Activated naive CD8-positive, alpha-beta T cell treated with anti-CD3 and anti-CD28 coated beads, Interleukin-2, amount 50 U/mL, for 24 hours (primary cell): ENCODE measurements around the gene TAT.

Experiments
- ATAC-seq: fragments of 150-1000 bp; cut with Tn5 transposase; one replicate; pipeline ENCODE4 v1.10.0; 2021
- DNase-seq: peaks from one replicate; pipeline ENCODE4 v3.0.0; 2021
- H3K27ac Mint-ChIP-seq: one replicate; pipeline ENCODE4 v1.8.0; 2021; ENCODE audit warnings: mild to moderate bottlenecking, mixed read lengths
- H3K27me3 Mint-ChIP-seq: one replicate; pipeline ENCODE4 v1.8.0; 2021; ENCODE audit warnings: mixed read lengths
- H3K36me3 Mint-ChIP-seq: one replicate; pipeline ENCODE4 v1.8.0; 2021; ENCODE audit warnings: low read depth, mixed read lengths
- H3K4me1 Mint-ChIP-seq: one replicate; pipeline ENCODE4 v1.8.0; 2021; ENCODE audit warnings: mixed read lengths
- H3K4me3 Mint-ChIP-seq: one replicate; pipeline ENCODE4 v1.8.0; 2021; ENCODE audit warnings: mild to moderate bottlenecking, moderate library complexity, mixed read lengths
- H3K9me3 Mint-ChIP-seq: one replicate; pipeline ENCODE4 v1.8.0; 2021; ENCODE audit warnings: mixed read lengths

Gene TAT

GRCh38 chr16:71536752-71537499 is 40.0 kb downstream of the TAT start:
- H3K9me3 Mint-ChIP-seq = no peaks in the 10 kb centered on the region
- ATAC-seq (no peak), DNase-seq (no peak)
- H3K36me3 Mint-ChIP-seq = no peaks in the 10 kb centered on the region
- no peak overlapping the region for H3K4me3 Mint-ChIP-seq
- no peaks in the 10 kb centered on the region for H3K4me1 Mint-ChIP-seq
- H3K27me3 Mint-ChIP-seq = no peaks in the 10 kb centered on the region
- H3K27ac Mint-ChIP-seq = no peak overlapping the region

- Mint-ChIP-seq H3K36me3 (no peaks in the 10 kb centered on the region), H3K4me3 (no peak overlapping the region), H3K4me1 (no peaks in the 10 kb centered on the region), H3K27ac (no peak overlapping the region), H3K27me3 (peaks cover 2% of the 10 kb centered on the region), H3K9me3 (no peaks in the 10 kb centered on the region)
- DNase-seq (no peak), ATAC-seq (no peak)
These were observed 44.5 kb downstream of the TAT start for GRCh38 chr16:71532366-71532765.

GRCh38 chr16:71528863-71529262 is 48.0 kb downstream of the TAT start:
- Mint-ChIP-seq H3K27me3 (peaks cover 13% of the 10 kb centered on the region), H3K36me3 (no peaks in the 10 kb centered on the region), H3K27ac (no peak overlapping the region), H3K9me3 (no peaks in the 10 kb centered on the region), H3K4me1 (peaks cover 4% of the 10 kb centered on the region), H3K4me3 (no peak overlapping the region)
- no peak for DNase-seq
- no peak for ATAC-seq

- DNase-seq = no peak
- H3K27me3 Mint-ChIP-seq = peaks cover 13% of the 10 kb centered on the region
- no peaks in the 10 kb centered on the region for H3K36me3 Mint-ChIP-seq
- H3K4me3 Mint-ChIP-seq = no peak overlapping the region
- ATAC-seq = no peak
- no peaks in the 10 kb centered on the region for H3K9me3 Mint-ChIP-seq
- H3K27ac Mint-ChIP-seq = no peak overlapping the region
- H3K4me1 Mint-ChIP-seq = peaks cover 4% of the 10 kb centered on the region
These were observed 48.6 kb downstream of the TAT start for GRCh38 chr16:71528257-71528656.

GRCh38 chr16:71526111-71526631 is 50.7 kb downstream of the TAT start, which contains the start of gene CHST4:
TSS of gene CHST4 (plus strand) at chr16:71526426. CDS start at chr16:71536678, 10,252 bp downstream.
- no peaks in the 10 kb centered on the region for H3K9me3 Mint-ChIP-seq
- peaks cover 21% of the 10 kb centered on the region for H3K27me3 Mint-ChIP-seq
- peaks cover 4% of the 10 kb centered on the region for H3K4me1 Mint-ChIP-seq
- H3K27ac Mint-ChIP-seq = no peak within 1 kb of the TSS
- ATAC-seq (peak; percentile 81), DNase-seq (peak; percentile 14)
- no peaks in the 10 kb centered on the region for H3K36me3 Mint-ChIP-seq
- peak within 1 kb of the TSS; percentile 3 for H3K4me3 Mint-ChIP-seq

- H3K27ac Mint-ChIP-seq = no peak overlapping the region
- peaks cover 19% of the 10 kb centered on the region for H3K27me3 Mint-ChIP-seq
- H3K4me3 Mint-ChIP-seq = no peak overlapping the region
- peaks cover 4% of the 10 kb centered on the region for H3K4me1 Mint-ChIP-seq
- no peak for ATAC-seq
- no peaks in the 10 kb centered on the region for H3K36me3 Mint-ChIP-seq
- DNase-seq = no peak
- no peaks in the 10 kb centered on the region for H3K9me3 Mint-ChIP-seq
These were observed 52.0 kb downstream of the TAT start for GRCh38 chr16:71524566-71525553.

GRCh38 chr16:71520550-71520949 is 56.3 kb downstream of the TAT start:
- Mint-ChIP-seq H3K27me3 (peaks cover 13% of the 10 kb centered on the region), H3K4me3 (no peak overlapping the region), H3K9me3 (no peaks in the 10 kb centered on the region), H3K27ac (no peak overlapping the region), H3K36me3 (no peaks in the 10 kb centered on the region), H3K4me1 (no peaks in the 10 kb centered on the region)
- ATAC-seq (no peak), DNase-seq (no peak)
